Lung (tissue), 12 donors: ENCODE results near the gene MAB21L4. TPM values are rescaled to one million over a fixed set of nuclear protein-coding genes. Genes with fewer than 3 reads are reported as not detected.
A peak's percentile ranks its signal among the peaks of the same experiment; 100 is the strongest.

ENCODE experiments used
- ATAC-seq: fragments of 200-7000 bp; cut with Tn5 transposase; one replicate; pipeline ENCODE4 v1.9.1; 2020; ENCODE audit warnings: moderate number of reproducible peaks; ENCODE audit not compliant: insufficient read depth, low FRiP score
- DNase-seq, 3 donors: peaks; one replicate each; pipeline ENCODE4 v3.0.0-alpha.2; 2013 to 2017
- H3K27ac ChIP-seq, 2 donors: one replicate each; pipeline ENCODE4 v1.5.1; 2013; ENCODE audit warnings: mild to moderate bottlenecking in 2 of 2, moderate library complexity in 2 of 2, control low read depth in 1 of 2, inconsistent platforms in 1 of 2, low read depth in 1 of 2, low read length in 1 of 2
- H3K27me3 ChIP-seq, 3 donors: one replicate each; pipeline ENCODE4 v1.5.1; 2013; ENCODE audit warnings: low read length in 2 of 3; ENCODE audit not compliant: control insufficient read depth in 3 of 3, insufficient read depth in 3 of 3
- H3K36me3 ChIP-seq, 4 donors: one replicate each; pipeline ENCODE4 v1.5.1; 2013; ENCODE audit warnings: low read length in 4 of 4, mild to moderate bottlenecking in 1 of 4, moderate library complexity in 1 of 4; ENCODE audit not compliant: control insufficient read depth in 4 of 4, insufficient read depth in 4 of 4
- H3K4me1 ChIP-seq, 5 donors: one replicate each; pipeline ENCODE4 v1.5.1; 2013; ENCODE audit warnings: low read length in 5 of 5, mild to moderate bottlenecking in 2 of 5, moderate library complexity in 1 of 5; ENCODE audit not compliant: control insufficient read depth in 5 of 5, insufficient read depth in 5 of 5
- H3K4me3 ChIP-seq: one replicate; pipeline ENCODE4 v1.5.1; 2013; ENCODE audit warnings: mild to moderate bottlenecking, control low read depth, moderate library complexity
- H3K9ac ChIP-seq, 2 donors: one replicate each; pipeline ENCODE4 v1.5.1; 2013; ENCODE audit warnings: low read length in 2 of 2, control low read depth in 1 of 2; ENCODE audit not compliant: insufficient read depth in 1 of 2
- H3K9me3 ChIP-seq, 4 donors: one replicate each; pipeline ENCODE4 v1.5.1; 2013; ENCODE audit warnings: low read length in 3 of 4, mild to moderate bottlenecking in 1 of 4, moderate library complexity in 1 of 4; ENCODE audit not compliant: control insufficient read depth in 4 of 4, insufficient read depth in 3 of 4
- CTCF ChIP-seq: IDR thresholded peaks from 2 replicates; pipeline ENCODE4 v1.5.1; 2012; ENCODE audit warnings: mild to moderate bottlenecking; ENCODE audit errors: control extremely low read depth, extremely low read depth
- WGBS, 2 donors: extraction: QIAGEN DNeasy Blood & Tissue Kit; methylation state at CpG; one replicate each; pipeline ENCODE4 v1.1.7; 2013; 5-methylcytosine and 5-hydroxymethylcytosine counted together
- polyA plus RNA-seq, 2 donors: library from polyadenylated mRNA; stranded (reverse); fragments of 200-250 nt; gene quantifications; one replicate each; pipeline ENCODE4 v1.2.1, GENCODE V29; 2013
- total RNA-seq, 2 donors: library from RNA; depleted of rRNA in 1 of 2; stranded (reverse); fragments of >200 nt in 1 of 2; gene quantifications; one replicate each; pipeline ENCODE4 v1.2.1, GENCODE V29; 2014 to 2021
- donor health status: control.
- donor health status: control.
- donor health status: Bipolar disorder and iron deficiency.
- donor health status: healthy.
- donor health status: DM: yes; HTN: yes; CAD: no.

MAB21L4 gene
- total and polyA plus RNA-seq, 4 donors, result 2.9 to 21.1 (median 6.8) TPM

- DNase-seq, result peak in 1 of 3 donors; percentile 5
- Histone ChIP-seq H3K9ac (no peak overlapping the region), H3K4me3 (no peak overlapping the region), H3K27ac (no peak overlapping the region), H3K9me3 (no peaks in the 10 kb centered on the region), H3K36me3 (no peaks in the 10 kb centered on the region), H3K27me3 (no peaks in the 10 kb centered on the region), H3K4me1 (peaks cover 0 to 29% (median 3%) of the 10 kb centered on the region in 5 donors)
- ATAC-seq, result no peak
- no peak for TF ChIP-seq CTCF
- WGBS, 2 donors, result 88 to 89% methylated on average over 18 of the region's 18 CpGs
Measured at GRCh38 chr2:240922245-240922981, 26.5 kb upstream of the MAB21L4 start.

- TF ChIP-seq CTCF, result no peak
- Histone ChIP-seq H3K36me3 (no peaks in the 10 kb centered on the region), H3K9me3 (no peaks in the 10 kb centered on the region), H3K9ac (no peak overlapping the region), H3K27me3 (no peaks in the 10 kb centered on the region), H3K27ac (no peak overlapping the region), H3K4me3 (no peak overlapping the region), H3K4me1 (peaks cover 0 to 34% (median 7%) of the 10 kb centered on the region in 5 donors)
- peak in 1 of 3 donors; percentile 4 for DNase-seq
- ATAC-seq, result no peak
- 80 to 83% methylated on average over 1 of the region's 1 CpG for WGBS, 2 donors
Measured at GRCh38 chr2:240921995-240922244, 26.0 kb upstream of the MAB21L4 start.

- no peak for TF ChIP-seq CTCF
- Histone ChIP-seq H3K9ac (no peak overlapping the region), H3K27ac (peak overlapping the region in 1 of 2 donors; percentile 43), H3K9me3 (no peaks in the 10 kb centered on the region), H3K36me3 (no peaks in the 10 kb centered on the region), H3K4me3 (no peak overlapping the region), H3K27me3 (no peaks in the 10 kb centered on the region), H3K4me1 (peaks cover 0 to 34% (median 9%) of the 10 kb centered on the region in 5 donors)
- DNase-seq (peak in 2 of 3 donors; percentile 11 to 73), ATAC-seq (peak; percentile 31)
- WGBS, 2 donors, result 79 to 92% methylated on average over 11 to 13 of the region's 13 CpGs
Measured at GRCh38 chr2:240921311-240921994, 25.5 kb upstream of the MAB21L4 start.
